Caco-2 (cell line): ENCODE results near the gene CST6. TPM values are rescaled to one million over a fixed set of nuclear protein-coding genes. Genes with fewer than 3 reads are reported as not detected.

ENCODE experiments used
- BruUV-seq: library from RNA; stranded (reverse); fragments of 400-500 nt; replicated peaks from 2 replicates; lab custom pipeline; 2021; lab: Mats Ljungman, UMichigan
- CTCF ChIA-PET: fragments of 300-600 bp; sonication (Branson Sonifier 250); formaldehyde crosslinking; loops from one replicate; lab custom pipeline; 2022; ENCODE audit warnings: antibody characterized with exemption; lab: Charles Lee
- POLR2A ChIA-PET: fragments of 300-600 bp; sonication (Branson Sonifier 250); formaldehyde crosslinking; loops from one replicate; lab custom pipeline; 2022; ENCODE audit warnings: antibody characterized with exemption; lab: Charles Lee
- DNase-seq, 2 experiments: peaks; one replicate each; pipeline versions ENCODE4 v3.0.0 to v3.0.0-alpha.2; 2020 to 2022
- H3K27me3 ChIP-seq: replicated peaks from 2 replicates; pipeline ENCODE4 v1.6.0; 2011; ENCODE audit warnings: low read length; ENCODE audit not compliant: control insufficient read depth, insufficient read depth
- H3K36me3 ChIP-seq: 2 replicates; pipeline ENCODE4 v1.5.1; 2011; ENCODE audit warnings: low read length; ENCODE audit not compliant: control insufficient read depth, insufficient read depth
- H3K4me1 ChIP-seq: fragments of 250-450 bp; sonication (Bioruptor Pico); 2 replicates; pipeline ENCODE4 v1.5.1; 2020; ENCODE audit warnings: mild to moderate bottlenecking
- H3K4me3 ChIP-seq: 2 replicates; pipeline ENCODE4 v1.5.1; 2011; ENCODE audit warnings: low read depth, mild to moderate bottlenecking, control low read depth, low read length
- H3K9me3 ChIP-seq: fragments of 250-450 bp; sonication (Bioruptor Pico); 2 replicates; pipeline ENCODE4 v1.5.1; 2020; ENCODE audit warnings: mild to moderate bottlenecking, moderate library complexity
- H3K27ac Mint-ChIP-seq: one replicate; pipeline ENCODE4 v1.8.0; 2022; ENCODE audit warnings: mixed read lengths; ENCODE audit not compliant: unreplicated experiment
- H3K27me3 Mint-ChIP-seq: one replicate; pipeline ENCODE4 v1.8.0; 2022; ENCODE audit warnings: mixed read lengths; ENCODE audit not compliant: insufficient read depth, unreplicated experiment
- H3K36me3 Mint-ChIP-seq: one replicate; pipeline ENCODE4 v1.8.0; 2022; ENCODE audit warnings: mild to moderate bottlenecking, mixed read lengths; ENCODE audit not compliant: insufficient read depth, unreplicated experiment
- H3K4me1 Mint-ChIP-seq: one replicate; pipeline ENCODE4 v1.8.0; 2022; ENCODE audit warnings: low read depth, mixed read lengths; ENCODE audit not compliant: unreplicated experiment
- H3K4me3 Mint-ChIP-seq: one replicate; pipeline ENCODE4 v1.8.0; 2022; ENCODE audit warnings: mild to moderate bottlenecking, moderate library complexity, mixed read lengths; ENCODE audit not compliant: unreplicated experiment
- H3K9me3 Mint-ChIP-seq: one replicate; pipeline ENCODE4 v1.8.0; 2022; ENCODE audit warnings: mixed read lengths; ENCODE audit not compliant: unreplicated experiment
- CTCF ChIP-seq, 2 experiments: fragments of 200-600 bp in 1 of 2; IDR thresholded peaks; 1 replicate in 1 of 2; 2 replicates in 1 of 2; pipeline versions ENCODE4 v1.5.1 to v1.8.0; 2011 to 2022; ENCODE audit warnings: antibody characterized with exemption in 1 of 2, control low read depth in 1 of 2, inconsistent platforms in 1 of 2, low read depth in 1 of 2, low read length in 1 of 2, mild to moderate bottlenecking in 1 of 2, moderate library complexity in 1 of 2; ENCODE audit not compliant: insufficient read depth in 1 of 2, severe bottlenecking in 1 of 2, unreplicated experiment in 1 of 2
- intact Hi-C: fragments of 100-400 bp; cut with micrococcal nuclease; formaldehyde crosslinking; loops from one replicate; pipeline ENCODE4 v1.10.0; 2022; ENCODE audit not compliant: unreplicated experiment
- total RNA-seq: library from RNA; stranded (reverse); gene quantifications from 2 replicates; pipeline ENCODE4 v1.2.3, GENCODE V29; 2022

The CST6 gene
- total RNA-seq, 1 experiment from 2014 or later, result not detected

GRCh38 chr11:66036334-66036710, 24.5 kb downstream of the CST6 start:
- ChIA-PET CTCF (interaction anchor here (1.3 kb wide), 1 partner anchor 148 kb away, joined by 3 read pairs; the partner anchor contains the start of gene FIBP), POLR2A (no interaction called here)
- Mint-ChIP-seq H3K27ac (no peak overlapping the region), H3K4me1 (no peaks in the 10 kb centered on the region), H3K27me3 (no peaks in the 10 kb centered on the region), H3K36me3 (no peaks in the 10 kb centered on the region), H3K4me3 (no peak overlapping the region), H3K9me3 (no peaks in the 10 kb centered on the region)
- H3K4me3 ChIP-seq, result no peak overlapping the region
- H3K4me1 ChIP-seq, result no peaks in the 10 kb centered on the region
- peaks cover 3% of the 10 kb centered on the region for H3K9me3 ChIP-seq
- TF ChIP-seq CTCF (IDR thresholded peaks at IDR 0.05; ENCODE audit: insufficient read depth in 1 of 2, low read depth in 1 of 2, low read length in 1 of 2, severe bottlenecking in 1 of 2, unreplicated experiment in 1 of 2), result no peak
- DNase-seq, result no peak
- no peaks in the 10 kb centered on the region for H3K27me3 ChIP-seq
- no peaks in the 10 kb centered on the region for H3K36me3 ChIP-seq
- BruUV-seq, result no TSS peak
- intact Hi-C loops, result no loop called here

- BruUV-seq, result no TSS peak
- ChIA-PET CTCF (no interaction called here), POLR2A (no interaction called here)
- Mint-ChIP-seq H3K27me3 (no peaks in the 10 kb centered on the region), H3K27ac (no peak overlapping the region), H3K36me3 (no peaks in the 10 kb centered on the region), H3K4me3 (no peak overlapping the region), H3K9me3 (no peaks in the 10 kb centered on the region), H3K4me1 (no peaks in the 10 kb centered on the region)
- intact Hi-C loops, result no loop called here
- no peaks in the 10 kb centered on the region for H3K27me3 ChIP-seq
- H3K4me3 ChIP-seq, result no peak overlapping the region
- no peaks in the 10 kb centered on the region for H3K4me1 ChIP-seq
- no peak for DNase-seq
- H3K36me3 ChIP-seq, result no peaks in the 10 kb centered on the region
- H3K9me3 ChIP-seq, result peaks cover 3% of the 10 kb centered on the region
- no peak for TF ChIP-seq CTCF (IDR thresholded peaks at IDR 0.05; ENCODE audit: insufficient read depth in 1 of 2, low read depth in 1 of 2, low read length in 1 of 2, severe bottlenecking in 1 of 2, unreplicated experiment in 1 of 2)
These were observed 25.5 kb downstream of the CST6 start for GRCh38 chr11:66037327-66037726.

GRCh38 chr11:66039765-66040164, 28.0 kb downstream of the CST6 start:
- no peak for TF ChIP-seq CTCF (IDR thresholded peaks at IDR 0.05; ENCODE audit: insufficient read depth in 1 of 2, low read depth in 1 of 2, low read length in 1 of 2, severe bottlenecking in 1 of 2, unreplicated experiment in 1 of 2)
- H3K36me3 Mint-ChIP-seq, result no peaks in the 10 kb centered on the region
- Histone ChIP-seq H3K9me3 (peaks cover 3% of the 10 kb centered on the region), H3K4me1 (no peaks in the 10 kb centered on the region), H3K27me3 (no peaks in the 10 kb centered on the region), H3K36me3 (no peaks in the 10 kb centered on the region), H3K4me3 (no peak overlapping the region)
- ChIA-PET CTCF (no interaction called here), POLR2A (no interaction called here)
- H3K27ac Mint-ChIP-seq, result no peak overlapping the region
- intact Hi-C loops, result no loop called here
- H3K4me1 Mint-ChIP-seq, result no peaks in the 10 kb centered on the region
- no peaks in the 10 kb centered on the region for H3K9me3 Mint-ChIP-seq
- H3K27me3 Mint-ChIP-seq, result no peaks in the 10 kb centered on the region
- H3K4me3 Mint-ChIP-seq, result no peak overlapping the region
- no TSS peak for BruUV-seq
- DNase-seq, result no peak
